GM21381 (cell line): ENCODE results near the gene RNF126.
"Not testable (repeated sequence)": the region's sequence is repeated elsewhere in the genome, so short reads cannot be mapped to it uniquely, and the experiment has no call there.

Source experiments
- ATAC-seq: cut with Tn5 transposase; IDR thresholded peaks from one replicate; pipeline ENCODE4 v1.9.1; 2021; ENCODE audit warnings: mild to moderate bottlenecking, moderate library complexity; ENCODE audit not compliant: unreplicated experiment

Gene RNF126

DNA sequence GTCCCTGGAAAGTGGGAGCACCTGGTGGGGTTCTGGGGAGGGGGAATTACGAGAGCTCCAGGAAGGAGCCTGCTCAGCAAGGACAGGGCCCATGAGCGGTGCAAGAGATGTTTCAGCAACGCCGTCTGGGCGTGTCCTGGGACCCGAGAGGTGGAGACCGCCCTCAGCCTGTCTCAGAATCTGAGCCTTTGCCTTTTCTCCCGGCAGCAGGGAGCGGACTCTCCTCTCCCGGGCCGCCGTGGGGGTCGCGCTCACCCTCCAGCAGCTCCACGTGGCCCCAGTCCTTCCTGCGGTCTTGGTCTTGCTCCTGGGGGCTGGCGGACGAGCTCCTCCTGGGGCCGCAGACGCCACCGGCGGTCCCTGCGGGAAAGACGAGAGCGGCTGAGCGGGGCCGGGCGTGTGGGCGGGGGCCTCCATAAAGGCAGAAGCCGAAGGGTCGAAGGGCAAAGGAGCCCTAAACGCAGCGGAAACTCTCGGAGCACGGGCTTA lies 30.4 kb downstream of the RNF126 start:
- peak; percentile 11 for ATAC-seq

DNA sequence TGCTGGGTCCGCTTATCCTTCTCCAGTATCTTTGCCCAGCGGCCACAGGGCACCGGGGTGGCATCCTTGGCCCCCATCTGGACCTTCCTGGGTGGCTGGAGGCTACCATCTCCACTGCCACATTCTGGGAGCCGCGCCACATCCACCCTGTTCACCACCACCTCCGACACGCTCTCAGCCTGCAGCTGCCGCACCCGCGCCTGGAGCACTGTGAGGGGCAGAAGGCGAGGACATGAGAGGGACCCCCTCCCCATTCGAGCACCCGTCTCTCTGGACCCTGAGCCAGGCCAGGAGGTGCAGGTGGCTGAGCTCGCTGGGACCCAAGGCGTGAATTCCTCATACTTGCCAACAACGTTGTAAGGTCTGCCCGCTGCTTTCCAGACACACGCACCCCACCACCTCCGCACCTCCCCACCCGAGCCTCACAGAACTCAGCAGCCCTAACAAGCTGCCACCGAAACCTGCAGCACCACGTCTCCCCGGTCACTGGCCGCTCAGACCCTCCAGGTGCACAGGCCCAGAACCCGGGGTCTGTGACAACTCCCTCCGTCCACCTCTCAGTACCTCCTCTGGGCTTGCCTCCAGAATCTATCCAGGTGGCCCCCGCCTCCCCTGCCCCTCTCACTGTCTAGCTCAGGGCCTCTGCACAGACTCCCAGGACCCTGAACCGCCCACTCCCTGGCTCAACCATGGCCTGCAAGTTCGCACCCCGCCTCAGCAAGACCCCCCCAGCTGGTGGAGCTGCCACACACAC lies 32.9 kb downstream of the RNF126 start:
- ATAC-seq, result no peak

DNA sequence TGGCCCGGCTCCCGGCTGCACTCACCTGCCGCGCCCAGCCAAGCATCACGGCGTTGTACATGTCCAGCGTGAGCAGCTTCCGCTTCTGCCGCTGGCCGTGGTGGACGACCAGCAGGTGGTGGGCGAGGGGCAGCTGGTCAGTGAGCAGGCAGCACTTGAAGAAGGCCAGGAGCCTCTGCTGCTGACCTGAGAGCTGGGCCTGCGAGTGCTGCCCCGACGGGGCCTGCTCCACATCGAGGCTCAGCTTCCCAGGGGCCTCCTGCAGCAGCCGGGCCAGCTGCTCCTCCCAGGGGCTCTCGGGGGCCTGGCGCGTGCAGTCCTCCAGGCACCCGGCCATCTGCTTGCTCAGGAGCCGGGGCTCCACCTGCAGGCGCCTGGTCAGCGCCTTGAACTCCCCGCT lies 33.5 kb downstream of the RNF126 start:
- not testable (repeated sequence) for ATAC-seq

DNA sequence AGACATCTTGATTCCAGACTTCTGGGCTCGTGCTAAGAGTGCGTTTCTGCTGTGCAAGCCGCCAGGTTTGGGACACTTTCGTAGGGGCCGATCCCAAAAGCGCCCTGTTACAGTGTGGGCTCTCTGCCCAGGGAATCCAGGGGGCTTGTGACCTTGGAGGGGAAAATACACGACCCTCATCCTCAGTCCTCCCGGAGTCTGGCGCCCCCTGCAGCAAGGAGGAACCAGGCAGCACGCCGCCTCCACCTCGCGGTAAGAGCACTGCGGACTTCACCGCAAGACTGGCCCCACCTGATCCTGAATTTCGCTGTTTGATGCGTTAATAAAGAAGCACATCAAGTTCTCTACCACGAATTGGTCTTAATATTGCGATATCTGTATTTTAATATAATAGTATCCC lies 34.8 kb downstream of the RNF126 start:
- ATAC-seq, result no peak

DNA sequence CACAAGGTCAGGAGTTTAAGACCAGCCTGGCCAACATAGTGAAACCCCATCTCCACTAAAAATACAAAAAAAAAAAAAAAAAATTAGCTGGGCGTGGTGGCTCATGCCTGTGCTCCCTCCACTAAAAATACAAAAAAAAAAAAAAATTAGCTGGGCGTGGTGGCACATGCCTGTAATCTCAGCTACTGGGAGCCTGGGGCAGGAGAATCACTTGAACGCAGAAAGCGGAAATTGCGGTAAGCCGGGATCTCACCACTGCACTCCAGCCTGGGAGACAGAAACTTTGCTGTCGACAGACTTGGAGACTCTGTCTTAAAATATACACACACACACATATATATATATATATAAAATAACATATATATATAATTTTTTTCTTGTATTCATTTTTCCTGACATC lies 36.4 kb downstream of the RNF126 start:
- ATAC-seq, result not testable (repeated sequence)

DNA sequence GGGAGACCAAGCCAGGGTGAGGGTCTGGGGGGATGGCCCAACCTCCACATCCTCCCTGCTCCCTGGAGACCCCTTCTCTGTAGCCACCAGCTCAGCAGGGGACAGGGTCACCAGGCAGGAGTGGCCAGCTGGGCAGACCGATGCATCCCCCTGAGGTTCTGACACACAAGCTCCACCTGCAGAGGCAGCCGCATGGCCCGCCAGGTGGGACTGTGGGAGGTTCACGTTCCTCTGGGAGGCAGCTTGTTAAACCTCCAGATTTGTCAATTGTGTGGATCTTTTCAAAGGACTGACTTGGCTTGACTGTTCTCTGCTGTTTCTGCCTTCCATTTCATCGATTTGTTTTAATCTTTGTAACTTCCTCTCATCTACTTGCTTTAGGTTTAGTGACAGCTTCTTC lies 37.8 kb downstream of the RNF126 start:
- ATAC-seq, result no peak

DNA sequence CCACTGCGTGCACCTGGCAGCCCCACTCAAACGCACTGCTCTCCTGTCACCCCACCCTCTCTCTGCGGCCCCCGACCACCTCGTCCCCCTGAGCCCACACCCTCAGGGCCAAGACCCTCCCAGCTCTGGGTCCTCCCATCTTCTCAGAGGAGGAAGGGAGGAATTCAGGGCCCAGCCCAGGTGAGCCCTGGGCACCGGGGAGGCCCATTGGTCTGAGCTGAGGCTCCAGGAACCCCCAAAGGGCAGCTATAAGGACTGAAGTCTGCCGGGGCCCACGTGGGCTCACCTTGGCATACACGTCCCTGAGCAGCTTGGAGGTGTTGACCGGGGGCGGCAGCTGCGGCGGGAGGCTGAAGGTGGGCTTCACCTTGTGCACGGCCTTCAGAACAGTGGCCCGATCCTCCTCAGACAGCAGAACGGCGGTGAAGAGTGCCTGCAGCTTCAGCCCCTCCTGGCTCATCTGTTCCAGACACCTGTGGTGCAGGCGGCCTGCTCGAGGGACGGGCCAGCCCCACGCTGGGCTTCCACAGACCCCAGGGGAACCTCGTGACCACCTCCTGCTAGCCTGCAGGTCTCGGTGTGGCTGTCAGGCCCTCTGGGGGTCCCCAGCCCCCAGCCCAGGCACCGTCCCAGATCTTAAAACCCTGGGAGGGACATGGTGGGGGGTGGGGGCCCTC lies 38.4 kb downstream of the RNF126 start:
- ATAC-seq, result no peak

DNA sequence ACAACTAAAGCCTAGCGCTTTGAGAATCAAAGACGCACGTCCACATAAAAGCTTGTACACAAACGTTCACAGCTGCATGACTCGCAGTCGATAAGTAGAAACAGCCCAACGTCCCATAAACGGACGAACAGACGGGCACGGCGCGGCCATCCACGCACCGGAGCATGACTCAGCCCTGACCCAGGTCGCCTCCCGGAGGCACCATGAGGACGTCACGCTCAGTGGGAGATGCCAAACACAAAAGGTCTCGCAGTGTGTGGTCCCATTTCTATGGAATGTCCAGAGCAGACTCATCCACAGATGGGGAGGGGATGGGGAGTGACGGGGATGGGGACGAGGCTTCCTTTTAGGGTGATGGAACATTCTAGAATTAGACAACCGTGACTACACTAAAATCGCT lies 39.0 kb downstream of the RNF126 start:
- no peak for ATAC-seq

DNA sequence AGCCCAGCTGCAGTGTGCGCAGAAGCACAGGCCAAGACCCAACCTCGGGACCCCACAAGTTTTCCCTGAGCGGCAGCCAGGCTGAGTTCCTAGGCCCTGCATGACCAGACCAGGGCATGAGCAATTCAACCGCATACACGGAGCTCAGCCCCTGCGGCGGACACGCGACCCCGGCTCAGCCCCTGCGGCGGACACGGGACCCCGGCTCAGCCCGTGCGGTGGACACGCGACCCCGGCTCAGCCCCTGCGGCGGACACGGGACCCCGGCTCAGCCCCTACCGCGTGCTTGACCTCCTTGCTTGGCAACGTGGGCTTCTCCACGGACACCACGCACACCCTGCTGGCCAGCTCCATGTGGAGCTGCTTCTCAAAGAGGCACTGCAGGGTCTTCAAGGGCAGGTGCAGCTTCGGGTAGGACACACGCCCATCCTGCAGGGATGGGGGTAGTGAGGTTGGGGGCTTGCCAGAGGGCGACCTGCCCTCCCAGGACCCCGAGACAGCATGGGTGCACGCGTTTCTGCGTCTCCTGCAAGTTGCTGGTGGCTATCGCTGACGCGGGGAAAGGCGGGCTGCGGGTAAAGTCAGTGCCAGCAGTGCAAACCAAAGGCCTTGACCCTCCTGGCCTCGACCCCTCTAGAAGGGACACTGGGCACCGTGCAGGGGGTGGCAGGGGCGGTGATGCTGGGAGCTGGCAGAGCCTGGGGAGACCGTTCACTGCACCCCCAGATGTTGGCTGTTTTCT lies 39.7 kb downstream of the RNF126 start:
- no peak for ATAC-seq

DNA sequence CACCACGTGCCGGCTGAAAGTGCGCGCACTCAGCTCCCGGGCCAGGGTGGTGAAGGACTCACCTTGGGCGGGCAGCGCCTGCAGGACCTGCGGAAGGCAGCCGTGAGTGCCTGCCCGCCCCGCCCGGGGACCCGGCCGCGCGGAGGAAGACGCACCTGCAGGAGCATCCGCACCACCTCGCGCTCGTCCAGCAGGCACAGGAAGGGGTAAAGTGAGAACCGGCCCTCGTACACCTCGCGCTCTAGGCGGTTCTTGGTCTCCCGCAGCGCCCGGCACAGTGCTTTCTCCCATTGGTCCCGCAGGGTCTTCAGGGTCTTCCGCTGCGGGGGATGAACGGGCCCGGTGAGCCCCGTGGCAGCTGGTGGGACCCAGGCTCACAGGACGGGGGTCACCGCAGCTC lies 40.3 kb downstream of the RNF126 start:
- ATAC-seq, result no peak

DNA sequence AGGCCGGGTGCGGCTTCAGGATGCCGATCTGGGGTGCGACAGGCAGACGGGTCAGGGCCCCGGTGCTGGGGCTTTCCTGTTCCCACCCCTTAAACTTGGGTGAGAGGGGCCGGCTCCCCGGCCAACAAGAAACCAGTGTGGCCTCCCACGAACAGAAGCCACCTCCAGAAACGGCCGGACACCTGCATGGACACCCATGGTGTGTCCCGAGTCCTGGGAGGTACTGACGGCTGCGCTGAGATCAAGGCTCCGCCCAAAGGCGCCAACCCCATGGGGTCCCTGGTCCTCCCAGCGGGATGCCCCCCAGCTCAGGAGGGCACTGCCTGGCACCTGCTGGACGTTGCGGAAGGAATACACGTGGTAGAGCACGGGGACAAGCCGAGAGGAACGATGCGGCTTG lies 41.2 kb downstream of the RNF126 start:
- no peak for ATAC-seq

DNA sequence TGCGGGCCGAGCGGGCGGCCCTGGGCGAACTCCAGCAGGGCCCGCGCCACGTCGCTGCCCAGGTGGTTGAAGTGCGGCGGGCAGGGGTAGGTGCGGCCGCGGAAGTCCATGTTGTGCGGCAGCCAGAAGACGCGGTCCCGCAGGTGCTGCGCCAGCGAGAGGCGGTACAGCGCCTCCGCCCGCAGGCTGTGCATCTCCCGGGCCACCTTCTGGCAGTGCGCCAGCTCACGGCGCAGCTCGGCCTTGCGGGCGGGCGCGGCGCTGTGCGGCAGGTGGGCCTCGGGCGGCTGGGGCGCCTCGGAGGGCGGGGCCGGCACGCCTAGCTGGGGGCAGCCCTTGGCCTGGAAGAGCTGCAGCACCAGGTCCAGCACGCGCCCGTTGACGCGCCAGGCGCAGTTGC lies 41.8 kb downstream of the RNF126 start:
- ATAC-seq, result not testable (repeated sequence)

DNA sequence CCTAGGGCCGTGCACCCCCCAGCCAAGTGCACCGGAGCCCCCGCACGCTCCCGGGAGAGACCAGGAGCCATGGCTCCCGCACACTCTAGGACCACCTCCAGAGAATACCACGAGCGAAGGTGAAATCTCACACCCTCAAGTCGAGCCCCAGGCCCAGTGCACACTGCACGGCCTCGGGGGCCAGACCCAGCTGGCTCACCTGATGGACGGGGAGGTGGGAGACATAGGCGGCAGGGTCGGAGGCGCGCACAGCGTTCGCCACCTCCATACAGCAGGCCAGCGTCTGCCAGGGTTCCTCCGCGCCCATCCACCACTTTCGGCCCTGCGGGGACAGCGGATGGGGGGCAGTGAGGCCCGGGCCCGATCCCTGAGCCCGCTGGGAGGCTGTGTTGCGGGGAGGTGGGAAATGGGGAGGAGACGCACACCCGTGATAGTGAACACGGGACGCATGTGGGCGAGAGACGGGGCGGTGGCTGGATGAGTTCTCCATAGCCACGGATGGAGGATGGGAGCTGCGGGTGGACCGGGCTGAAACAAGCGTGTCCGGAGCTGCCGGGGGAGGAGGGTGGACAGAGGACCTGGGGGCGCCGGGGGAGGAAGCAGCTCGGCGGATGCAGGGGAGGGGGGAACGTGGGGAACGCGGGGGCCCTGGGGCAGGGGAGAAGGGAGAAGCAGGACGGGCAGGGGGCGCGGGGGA lies 42.7 kb downstream of the RNF126 start:
- ATAC-seq, result no peak

DNA sequence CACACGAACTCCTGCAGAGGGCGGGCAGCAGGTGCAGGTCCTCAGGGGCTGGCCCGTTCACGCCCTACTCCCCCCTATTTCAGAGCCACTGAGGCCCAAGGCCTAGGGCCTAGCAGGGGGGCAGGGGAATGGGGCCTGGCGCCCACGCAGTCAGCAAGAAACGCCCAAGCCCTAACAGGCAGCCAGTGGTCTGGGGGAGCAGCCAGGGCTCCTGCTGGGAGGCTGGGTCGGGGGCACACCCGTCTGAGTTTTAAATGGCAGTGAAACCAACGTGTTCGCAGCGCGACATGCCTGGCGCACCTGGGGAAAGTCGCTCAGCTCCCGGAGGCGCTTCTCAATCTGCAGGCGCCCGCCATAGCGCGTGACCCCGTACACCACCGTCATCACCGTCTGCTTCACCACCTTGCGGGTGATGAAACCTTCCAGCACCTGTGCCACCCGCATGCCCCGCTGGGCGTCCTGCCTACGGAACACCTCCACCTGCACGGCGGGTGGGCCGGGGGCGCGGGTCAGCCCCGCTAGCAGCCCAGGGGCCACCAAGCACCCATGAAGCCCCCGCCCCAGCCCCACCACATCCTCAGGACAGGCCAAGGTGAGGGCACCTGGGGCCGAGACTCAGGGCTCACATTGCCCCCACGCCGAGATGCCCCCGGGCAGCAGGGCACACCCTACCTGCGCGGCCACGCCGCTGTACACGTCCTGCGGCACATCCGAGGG lies 43.6 kb downstream of the RNF126 start:
- no peak for ATAC-seq

DNA sequence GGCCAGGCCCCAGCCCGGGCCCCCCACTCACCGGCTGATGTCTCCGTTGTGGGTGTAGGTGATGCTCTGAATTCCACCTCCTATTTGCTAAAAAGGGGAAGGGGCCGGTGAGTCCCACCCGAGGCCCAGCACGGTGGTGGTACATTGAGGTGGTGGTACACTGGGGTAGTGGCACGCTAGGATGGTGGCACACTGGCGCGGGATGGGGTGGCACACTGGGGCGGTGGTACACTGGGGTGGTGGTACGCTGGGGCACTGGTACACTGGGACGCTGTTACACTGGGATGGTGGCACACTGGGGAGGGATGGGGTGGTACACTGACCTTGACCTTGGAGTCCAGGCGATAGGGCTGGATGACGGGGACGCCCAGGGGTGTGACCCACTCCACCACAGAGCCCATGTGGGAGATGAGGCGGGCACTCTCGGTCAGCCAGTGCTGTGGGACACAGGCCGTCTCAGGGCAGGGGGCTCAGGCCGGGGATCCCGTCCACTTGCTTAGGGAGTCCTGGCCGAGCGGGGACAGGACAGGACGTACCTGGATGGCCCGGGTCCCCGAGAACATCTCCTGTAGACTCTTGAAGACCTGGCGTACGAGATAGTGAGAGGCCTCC lies 44.2 kb downstream of the RNF126 start:
- no peak for ATAC-seq

DNA sequence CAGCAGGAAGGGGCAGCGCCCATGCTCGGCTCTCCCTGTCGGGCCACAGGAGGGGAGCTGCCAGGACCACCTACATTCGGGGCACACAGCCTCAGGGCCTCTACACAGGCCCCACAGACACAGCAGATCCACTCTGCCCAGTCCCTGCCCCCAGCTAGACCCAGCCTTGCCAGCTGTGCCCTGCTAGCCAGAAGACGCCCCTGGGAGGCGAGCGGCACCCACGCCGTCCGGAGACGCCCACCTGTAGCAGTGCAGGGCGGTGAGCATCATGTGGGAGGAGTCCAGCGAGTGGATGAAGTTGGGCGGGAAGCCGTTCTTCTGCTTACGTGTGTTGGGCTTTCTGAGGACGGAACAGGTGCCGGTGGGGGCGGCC lies 44.8 kb downstream of the RNF126 start:
- ATAC-seq, result no peak

DNA sequence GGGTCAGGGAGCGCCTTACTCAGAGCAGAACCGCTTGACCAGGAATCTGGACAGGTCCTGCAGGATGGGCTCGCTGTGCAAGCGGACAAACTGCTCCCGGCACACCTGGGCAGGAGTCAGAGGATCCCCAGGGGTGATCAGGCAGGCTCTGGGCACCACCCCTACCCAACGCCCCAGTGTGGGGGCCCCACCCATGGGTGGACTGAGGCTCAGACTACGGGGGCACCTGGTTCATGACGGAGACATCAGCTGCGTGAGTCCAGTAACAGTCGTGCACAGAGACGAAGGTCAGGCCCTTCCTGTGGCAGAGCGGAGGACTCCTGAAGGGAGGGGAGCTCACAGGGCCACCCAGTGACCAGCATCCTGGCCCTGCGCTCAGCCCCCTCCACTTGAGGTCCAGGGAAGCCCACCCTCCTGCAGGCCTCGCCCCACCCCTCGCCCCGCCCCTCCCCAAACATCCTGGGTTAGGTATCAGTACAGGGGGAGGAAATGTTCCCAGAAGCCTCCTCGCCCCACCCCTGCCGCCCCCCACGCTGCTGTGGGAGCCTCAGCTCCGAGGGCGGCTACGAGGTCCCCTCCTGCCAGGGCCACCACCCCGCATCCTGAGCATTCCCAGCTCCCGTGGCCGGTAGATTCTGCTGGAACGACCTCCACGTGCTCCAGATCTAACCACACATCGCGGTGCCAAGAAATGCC lies 45.3 kb downstream of the RNF126 start:
- no peak for ATAC-seq

DNA sequence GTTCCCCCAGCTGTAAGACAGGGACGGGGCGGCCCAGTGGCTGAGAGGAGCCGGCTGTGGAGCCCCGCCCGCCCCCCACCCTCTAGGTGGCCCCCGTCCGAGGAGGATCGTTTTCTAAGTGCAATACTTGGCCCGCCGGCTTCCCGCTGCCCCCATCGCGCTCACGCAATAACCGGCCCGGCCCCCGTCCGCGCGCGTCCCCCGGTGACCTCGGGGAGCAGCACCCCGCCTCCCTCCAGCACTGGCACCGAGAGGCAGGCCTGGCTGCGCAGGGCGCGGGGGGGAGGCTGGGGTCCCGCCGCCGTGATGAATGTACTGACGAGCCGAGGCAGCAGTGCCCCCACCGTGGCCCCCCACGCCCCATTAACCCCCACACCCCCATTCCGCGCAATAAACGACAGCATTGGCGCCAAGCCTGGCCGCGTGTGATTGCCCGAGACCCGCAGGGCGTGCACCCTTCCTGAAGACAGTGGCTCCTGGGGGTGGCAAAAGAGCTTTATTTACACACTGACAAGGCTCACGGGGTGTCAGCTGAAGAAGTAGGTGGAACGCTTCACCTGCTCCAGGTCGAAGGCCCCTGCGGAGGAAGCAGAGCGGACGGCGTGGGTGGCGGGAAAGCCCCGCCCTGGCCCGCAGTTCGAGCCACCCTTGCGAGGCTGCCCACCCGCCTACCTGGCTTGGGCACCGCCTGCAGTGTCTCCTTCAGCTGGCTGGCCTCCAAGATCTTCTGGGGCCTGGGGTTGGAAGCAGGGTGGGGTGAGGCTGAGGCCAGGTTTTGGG lies 46.1 kb downstream of the RNF126 start:
- no peak for ATAC-seq
